Neural crest cell (in vitro differentiated cells): ENCODE data around the gene ZNF629. TPM values are rescaled to one million over a fixed set of nuclear protein-coding genes. Genes with fewer than 3 reads are reported as not detected.
"Not testable (repeated sequence)": the region's sequence is repeated elsewhere in the genome, so short reads cannot be mapped to it uniquely, and the experiment has no call there.

Experiments used
- DNase-seq: peaks from one replicate; pipeline ENCODE4 v3.0.0; 2021; ENCODE audit warnings: low read depth, mixed read lengths, low spot score
- H3K27ac Mint-ChIP-seq: one replicate; pipeline ENCODE4 v1.8.0; 2021; ENCODE audit warnings: mild to moderate bottlenecking, mixed read lengths; ENCODE audit not compliant: unreplicated experiment
- H3K27me3 Mint-ChIP-seq: 2 replicates; pipeline ENCODE4 v1.8.0; 2021; ENCODE audit warnings: low read depth, mild to moderate bottlenecking, mixed read lengths
- H3K36me3 Mint-ChIP-seq: 2 replicates; pipeline ENCODE4 v1.8.0; 2021; ENCODE audit warnings: low read depth, mild to moderate bottlenecking, mixed read lengths
- H3K4me1 Mint-ChIP-seq: 2 replicates; pipeline ENCODE4 v1.8.0; 2021; ENCODE audit warnings: mixed read lengths
- H3K4me3 Mint-ChIP-seq: one replicate; pipeline ENCODE4 v1.8.0; 2021; ENCODE audit warnings: mild to moderate bottlenecking, mixed read lengths
- H3K9me3 Mint-ChIP-seq: 2 replicates; pipeline ENCODE4 v1.8.0; 2021; ENCODE audit warnings: mixed read lengths
- CTCF ChIP-seq: fragments of 200-600 bp; sonication (generic); conservative IDR thresholded peaks from 2 replicates; pipeline ENCODE4 v1.5.0; 2021; ENCODE audit warnings: antibody characterized with exemption, mild to moderate bottlenecking
- long read RNA-seq: library from polyadenylated mRNA; unstranded; transcript quantifications from one replicate; pipeline ENCODE4 v2.0.0, GENCODE V29; 2020
- total RNA-seq: library from RNA; stranded (reverse); gene quantifications from 2 replicates; pipeline ENCODE4 v1.2.1, GENCODE V29; 2021

Gene ZNF629
- total RNA-seq = 41.0 and 41.4 TPM in 2 replicates
- long read RNA-seq, partial matches to known transcripts = 0 of 10 reads
- long read RNA-seq, other reads (novel, unspliced or antisense) = 10 of 10 reads

GRCh38 chr16:30786936-30787612, at the start of gene ZNF629:
TSS of gene ZNF629 (minus strand) at chr16:30787205. CDS start at chr16:30784482, 2,723 bp downstream.
- TF ChIP-seq CTCF = no peak
- H3K36me3 Mint-ChIP-seq = peaks cover 3% of the 10 kb centered on the region
- peak within 1 kb of the TSS; percentile 93 for H3K27ac Mint-ChIP-seq
- H3K4me3 Mint-ChIP-seq = peak within 1 kb of the TSS; percentile 96
- peaks cover 14% of the 10 kb centered on the region for H3K4me1 Mint-ChIP-seq
- H3K27me3 Mint-ChIP-seq = no peaks in the 10 kb centered on the region
- H3K9me3 Mint-ChIP-seq = no peaks in the 10 kb centered on the region
- DNase-seq = peak; percentile 79

DNA sequence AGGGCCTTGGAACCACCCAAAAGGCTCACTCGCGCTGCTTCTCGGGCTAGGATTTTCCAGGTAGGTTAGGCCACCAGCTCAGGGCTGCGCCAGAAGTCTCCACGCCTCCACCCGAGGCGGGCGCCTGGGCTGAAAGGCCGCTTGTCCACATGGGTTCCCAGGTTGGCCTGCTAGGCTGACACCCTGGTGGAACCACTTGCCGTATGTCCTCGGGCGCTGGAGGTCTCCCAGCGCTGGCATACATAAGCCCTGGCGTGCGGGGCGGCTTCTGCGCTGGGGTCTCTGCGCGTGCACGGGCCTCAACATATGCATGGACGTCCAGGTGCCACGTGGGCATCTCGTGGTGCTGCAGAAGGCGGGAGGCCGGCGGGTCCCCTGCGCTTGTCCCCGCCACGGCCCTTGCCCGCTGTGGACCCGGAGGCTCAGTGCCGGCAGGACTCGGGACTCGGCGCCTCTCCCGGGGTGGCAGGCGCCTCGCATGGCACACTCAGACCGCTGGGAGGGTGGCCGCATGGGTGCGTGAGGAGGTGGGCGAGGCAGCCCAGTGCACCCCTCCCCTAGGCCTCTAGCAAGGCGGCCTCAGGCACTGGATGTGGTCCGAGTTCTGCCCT, 47.2 kb upstream of the ZNF629 start:
- H3K4me3 Mint-ChIP-seq = no peak overlapping the region
- H3K27ac Mint-ChIP-seq = no peak overlapping the region
- DNase-seq = no peak
- no peaks in the 10 kb centered on the region for H3K4me1 Mint-ChIP-seq
- H3K36me3 Mint-ChIP-seq = peaks cover 4% of the 10 kb centered on the region
- no peaks in the 10 kb centered on the region for H3K9me3 Mint-ChIP-seq
- no peak for TF ChIP-seq CTCF
- no peaks in the 10 kb centered on the region for H3K27me3 Mint-ChIP-seq

DNA sequence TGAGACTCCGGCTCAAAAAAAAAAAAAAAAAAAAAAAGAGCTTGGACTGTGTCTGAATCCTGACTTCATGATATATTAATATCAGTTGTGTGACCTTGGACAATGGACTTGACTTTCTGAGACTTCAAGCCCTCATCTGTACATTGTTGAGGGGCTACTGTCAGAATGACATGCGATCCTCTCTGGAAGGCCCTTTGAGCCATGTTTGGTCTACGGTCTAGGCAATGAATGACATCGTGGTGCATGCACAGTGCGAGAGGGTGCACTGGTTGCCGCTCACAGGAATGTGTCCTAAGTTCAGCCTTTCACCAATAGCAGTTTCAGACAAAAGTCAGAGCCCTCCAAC, 43.0 kb upstream of the ZNF629 start:
- no peaks in the 10 kb centered on the region for H3K4me1 Mint-ChIP-seq
- H3K4me3 Mint-ChIP-seq = no peak overlapping the region
- no peak overlapping the region for H3K27ac Mint-ChIP-seq
- H3K9me3 Mint-ChIP-seq = no peaks in the 10 kb centered on the region
- H3K27me3 Mint-ChIP-seq = peaks cover 3% of the 10 kb centered on the region
- TF ChIP-seq CTCF = no peak
- no peak for DNase-seq
- H3K36me3 Mint-ChIP-seq = peaks cover under 1% of the 10 kb centered on the region

DNA sequence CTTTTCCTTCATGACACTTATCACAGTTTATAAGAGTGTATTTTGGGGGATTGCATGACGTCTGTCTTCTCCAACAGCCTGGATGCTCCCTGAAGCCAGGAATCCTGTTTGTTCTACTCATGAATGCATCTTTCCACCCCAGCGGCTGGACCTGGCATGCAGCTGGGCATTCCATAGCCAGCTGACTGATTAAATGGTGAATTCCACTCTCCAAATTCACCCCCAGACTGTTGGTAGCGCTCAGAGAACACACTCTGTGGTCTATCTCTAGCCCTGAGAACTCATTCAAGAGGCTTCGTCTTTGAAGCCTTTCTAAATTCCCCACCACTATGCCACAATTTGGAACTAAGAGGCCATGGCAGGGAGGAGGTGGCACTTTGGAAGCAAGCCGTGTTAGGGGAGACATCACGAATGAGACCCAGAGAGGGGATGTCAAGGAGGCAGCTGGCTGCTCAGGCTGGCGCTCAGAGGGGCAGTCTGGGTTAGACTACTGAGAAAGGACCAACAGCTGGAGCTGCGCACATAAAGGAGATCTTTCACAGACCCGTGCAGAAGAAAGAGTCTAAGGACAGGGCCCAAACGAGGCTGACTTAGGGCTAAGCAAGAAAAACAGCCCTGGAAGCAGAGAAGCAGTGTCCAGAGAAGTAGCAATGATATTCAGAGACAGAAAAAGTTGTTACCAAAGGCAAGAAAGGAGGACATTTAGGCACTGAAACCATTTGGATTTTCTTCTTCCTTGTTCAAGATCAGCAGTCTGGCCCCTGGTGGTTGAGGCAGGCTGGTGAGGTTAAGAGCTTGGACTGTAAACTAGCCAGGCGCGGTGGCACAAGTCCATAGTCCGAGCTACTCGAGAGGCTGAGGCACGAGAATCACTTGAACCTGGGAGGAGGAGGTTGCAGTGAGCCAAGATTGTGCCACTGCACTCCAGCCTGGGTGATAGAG, 42.4 kb upstream of the ZNF629 start:
- DNase-seq = no peak
- H3K27ac Mint-ChIP-seq = no peak overlapping the region
- peak; percentile 21 for TF ChIP-seq CTCF
- H3K4me3 Mint-ChIP-seq = no peak overlapping the region
- H3K4me1 Mint-ChIP-seq = no peaks in the 10 kb centered on the region
- no peaks in the 10 kb centered on the region for H3K36me3 Mint-ChIP-seq
- peaks cover 3% of the 10 kb centered on the region for H3K27me3 Mint-ChIP-seq
- no peaks in the 10 kb centered on the region for H3K9me3 Mint-ChIP-seq

DNA sequence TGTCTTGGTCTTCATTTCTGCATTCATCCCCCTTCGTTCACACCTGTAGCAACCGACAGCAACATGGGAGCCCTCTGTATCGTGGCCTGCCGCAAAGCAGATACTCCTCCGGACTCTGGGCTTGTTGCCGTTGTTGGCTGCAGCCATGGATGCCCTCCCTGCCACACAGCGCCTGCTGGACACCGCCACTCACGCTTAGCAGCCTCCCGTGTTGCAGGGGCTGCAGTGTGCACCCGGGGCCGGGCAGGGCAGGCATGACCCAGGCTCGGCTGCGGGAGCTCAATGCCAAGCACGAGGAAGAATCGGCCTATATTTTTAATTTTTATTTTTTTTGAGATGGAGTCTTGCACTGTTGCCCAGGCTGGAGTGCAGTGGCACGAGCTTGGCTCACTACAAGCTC, 34.9 kb upstream of the ZNF629 start:
- Mint-ChIP-seq H3K27me3 (peaks cover 2% of the 10 kb centered on the region), H3K9me3 (no peaks in the 10 kb centered on the region), H3K4me3 (no peak overlapping the region), H3K36me3 (no peaks in the 10 kb centered on the region), H3K27ac (no peak overlapping the region), H3K4me1 (no peaks in the 10 kb centered on the region)
- TF ChIP-seq CTCF = no peak
- DNase-seq = no peak

DNA sequence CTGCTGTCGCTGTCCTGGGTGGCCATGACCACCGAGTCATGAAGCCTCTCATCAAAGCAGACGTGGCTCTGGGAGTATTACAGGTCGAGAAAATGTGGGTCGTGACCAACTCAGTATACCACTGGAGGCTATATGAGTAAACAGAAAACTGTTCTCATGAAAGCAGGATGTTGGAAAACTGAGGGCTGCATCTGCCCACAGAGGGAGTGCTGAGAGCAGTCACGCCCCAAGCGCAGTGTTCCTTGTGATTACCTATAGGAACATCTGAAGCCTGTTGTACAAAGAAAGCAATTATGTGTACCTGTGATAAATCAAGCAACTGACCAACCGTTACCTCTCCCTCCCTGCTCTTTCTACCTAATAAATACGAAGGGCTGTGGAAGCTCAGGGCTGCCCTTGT, 34.4 kb upstream of the ZNF629 start:
- DNase-seq, H3K27ac Mint-ChIP-seq, H3K36me3 Mint-ChIP-seq, H3K4me1 Mint-ChIP-seq, H3K9me3 Mint-ChIP-seq, H3K27me3 Mint-ChIP-seq, H3K4me3 Mint-ChIP-seq: not testable (repeated sequence)
